ENCODE data around the gene ZNF665.

DNA sequence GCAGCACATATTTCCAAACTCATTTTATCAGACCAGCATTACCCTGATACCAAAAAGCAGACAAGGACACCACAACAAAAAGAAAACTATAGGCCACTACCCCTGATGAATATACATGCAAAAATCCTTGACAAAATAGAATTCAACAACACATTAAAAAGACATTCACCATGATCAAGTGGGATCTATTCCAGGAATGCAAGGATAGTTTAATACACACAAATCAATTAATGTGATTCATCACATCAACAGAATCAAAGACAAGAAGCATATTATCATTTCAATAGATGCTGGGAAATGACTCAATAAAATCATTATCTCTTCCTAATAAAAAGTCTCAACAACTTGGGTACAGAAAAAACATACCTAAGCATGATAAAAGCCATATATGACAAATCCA, 45.5 kb downstream of the ZNF665 start:
- TF ChIP-seq, protein P1, sequence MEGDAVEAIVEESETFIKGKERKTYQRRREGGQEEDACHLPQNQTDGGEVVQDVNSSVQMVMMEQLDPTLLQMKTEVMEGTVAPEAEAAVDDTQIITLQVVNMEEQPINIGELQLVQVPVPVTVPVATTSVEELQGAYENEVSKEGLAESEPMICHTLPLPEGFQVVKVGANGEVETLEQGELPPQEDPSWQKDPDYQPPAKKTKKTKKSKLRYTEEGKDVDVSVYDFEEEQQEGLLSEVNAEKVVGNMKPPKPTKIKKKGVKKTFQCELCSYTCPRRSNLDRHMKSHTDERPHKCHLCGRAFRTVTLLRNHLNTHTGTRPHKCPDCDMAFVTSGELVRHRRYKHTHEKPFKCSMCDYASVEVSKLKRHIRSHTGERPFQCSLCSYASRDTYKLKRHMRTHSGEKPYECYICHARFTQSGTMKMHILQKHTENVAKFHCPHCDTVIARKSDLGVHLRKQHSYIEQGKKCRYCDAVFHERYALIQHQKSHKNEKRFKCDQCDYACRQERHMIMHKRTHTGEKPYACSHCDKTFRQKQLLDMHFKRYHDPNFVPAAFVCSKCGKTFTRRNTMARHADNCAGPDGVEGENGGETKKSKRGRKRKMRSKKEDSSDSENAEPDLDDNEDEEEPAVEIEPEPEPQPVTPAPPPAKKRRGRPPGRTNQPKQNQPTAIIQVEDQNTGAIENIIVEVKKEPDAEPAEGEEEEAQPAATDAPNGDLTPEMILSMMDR (IDR thresholded peaks at IDR 0.05; ENCODE audit: low read depth, low read length, missing input control) = no peak
- TF ChIP-seq RAD21 (IDR thresholded peaks at IDR 0.05) = no peak
- no peak for TF ChIP-seq SP1 (IDR thresholded peaks at IDR 0.05)
- no peak for TF ChIP-seq YY1 (IDR thresholded peaks at IDR 0.05)
- no peak for TF ChIP-seq EGR1 (IDR thresholded peaks at IDR 0.05; ENCODE audit: low read depth in 2 of 2)
- TF ChIP-seq, protein P2, sequence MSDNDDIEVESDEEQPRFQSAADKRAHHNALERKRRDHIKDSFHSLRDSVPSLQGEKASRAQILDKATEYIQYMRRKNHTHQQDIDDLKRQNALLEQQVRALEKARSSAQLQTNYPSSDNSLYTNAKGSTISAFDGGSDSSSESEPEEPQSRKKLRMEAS (IDR thresholded peaks at IDR 0.05) = no peak
- TF ChIP-seq, protein P3, sequence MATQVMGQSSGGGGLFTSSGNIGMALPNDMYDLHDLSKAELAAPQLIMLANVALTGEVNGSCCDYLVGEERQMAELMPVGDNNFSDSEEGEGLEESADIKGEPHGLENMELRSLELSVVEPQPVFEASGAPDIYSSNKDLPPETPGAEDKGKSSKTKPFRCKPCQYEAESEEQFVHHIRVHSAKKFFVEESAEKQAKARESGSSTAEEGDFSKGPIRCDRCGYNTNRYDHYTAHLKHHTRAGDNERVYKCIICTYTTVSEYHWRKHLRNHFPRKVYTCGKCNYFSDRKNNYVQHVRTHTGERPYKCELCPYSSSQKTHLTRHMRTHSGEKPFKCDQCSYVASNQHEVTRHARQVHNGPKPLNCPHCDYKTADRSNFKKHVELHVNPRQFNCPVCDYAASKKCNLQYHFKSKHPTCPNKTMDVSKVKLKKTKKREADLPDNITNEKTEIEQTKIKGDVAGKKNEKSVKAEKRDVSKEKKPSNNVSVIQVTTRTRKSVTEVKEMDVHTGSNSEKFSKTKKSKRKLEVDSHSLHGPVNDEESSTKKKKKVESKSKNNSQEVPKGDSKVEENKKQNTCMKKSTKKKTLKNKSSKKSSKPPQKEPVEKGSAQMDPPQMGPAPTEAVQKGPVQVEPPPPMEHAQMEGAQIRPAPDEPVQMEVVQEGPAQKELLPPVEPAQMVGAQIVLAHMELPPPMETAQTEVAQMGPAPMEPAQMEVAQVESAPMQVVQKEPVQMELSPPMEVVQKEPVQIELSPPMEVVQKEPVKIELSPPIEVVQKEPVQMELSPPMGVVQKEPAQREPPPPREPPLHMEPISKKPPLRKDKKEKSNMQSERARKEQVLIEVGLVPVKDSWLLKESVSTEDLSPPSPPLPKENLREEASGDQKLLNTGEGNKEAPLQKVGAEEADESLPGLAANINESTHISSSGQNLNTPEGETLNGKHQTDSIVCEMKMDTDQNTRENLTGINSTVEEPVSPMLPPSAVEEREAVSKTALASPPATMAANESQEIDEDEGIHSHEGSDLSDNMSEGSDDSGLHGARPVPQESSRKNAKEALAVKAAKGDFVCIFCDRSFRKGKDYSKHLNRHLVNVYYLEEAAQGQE (IDR thresholded peaks at IDR 0.05) = no peak
- TF ChIP-seq HNF4G (IDR thresholded peaks at IDR 0.05) = no peak
- no peak for TF ChIP-seq TAF1 (conservative IDR thresholded peaks at IDR 0.05)
- TF ChIP-seq JUND (IDR thresholded peaks at IDR 0.05) = no peak

Measured in liver (tissue), 3 donors.